Activated CD8-positive, alpha-beta T cell treated with anti-CD3 and anti-CD28 coated beads, Interleukin-2, amount 10 ng/mL, durations not matched to agents 7 days and 5 days (primary cell): ENCODE results near the gene CBLC. TPM values are rescaled to one million over a fixed set of nuclear protein-coding genes. Genes with fewer than 3 reads are reported as not detected.

Source experiments
- microRNA-seq: library from miRNA; unstranded; fragments of <30 nt; microRNA quantifications from one replicate; pipeline ENCODE4 v1.2.0, GENCODE V29; 2022
- total RNA-seq, 2 experiments: library from RNA; stranded (reverse); gene quantifications; one replicate each; pipeline ENCODE4 v1.2.3, GENCODE V29; 2021

CBLC gene
- total RNA-seq, 2 experiments from 2014 or later: not detected

Small RNAs within 50 kb of the gene (microRNA-seq; reads per million reads assigned to microRNA genes)
- gene MIR8085: not detected

Other genes with a start within 250 kb of the CBLC start
- gene CEACAM20, start 248.2 kb upstream of the CBLC start, total RNA-seq: not detected
- not detected for gene IGSF23, start 164.3 kb upstream of the CBLC start, total RNA-seq
- gene PVR, start 134.0 kb upstream of the CBLC start, total RNA-seq: 1 to 10 TPM; 4.6 to 5.2 TPM
- gene CEACAM19, start 106.4 kb upstream of the CBLC start, total RNA-seq: under 1 TPM; 0.23 to 0.34 TPM
- gene CEACAM16, start 78.7 kb upstream of the CBLC start, total RNA-seq: not detected
- gene BCL3, start 29.2 kb upstream of the CBLC start, total RNA-seq: 10 to 100 TPM; 22.4 to 25.1 TPM
- not detected for gene BCAM, start 31.2 kb downstream of the CBLC start, total RNA-seq
- gene NECTIN2, start 68.4 kb downstream of the CBLC start, total RNA-seq: under 1 TPM; 0.26 to 0.31 TPM
- gene TOMM40, start 113.4 kb downstream of the CBLC start, total RNA-seq: 10 to 100 TPM; 84.5 to 88.4 TPM
- gene APOE, start 127.9 kb downstream of the CBLC start, total RNA-seq: under 1 TPM; 0.68 to 0.89 TPM
- not detected for gene APOC1, start 136.7 kb downstream of the CBLC start, total RNA-seq
- gene APOC4, start 164.3 kb downstream of the CBLC start, total RNA-seq: not detected
- not detected for gene APOC2, start 168.2 kb downstream of the CBLC start, total RNA-seq
- gene CLPTM1, start 177.5 kb downstream of the CBLC start, total RNA-seq: 10 to 100 TPM; 65.5 to 67.8 TPM
- gene RELB, start 223.6 kb downstream of the CBLC start, total RNA-seq: 10 to 100 TPM in 1 of 2 experiments, 1 to 10 TPM in 1; 8.7 to 10.2 TPM